ENCODE results near the gene SBDS.

GRCh38 chr7:67022511-67022910 is 27.1 kb upstream of the SBDS start:
- TF ChIP-seq CTCF (IDR thresholded peaks at IDR 0.05): no peak
- no peak for TF ChIP-seq POLR2A (IDR thresholded peaks at IDR 0.05)
- TF ChIP-seq POLR2AphosphoS5 (IDR thresholded peaks at IDR 0.05): no peak
- TF ChIP-seq EP300 (IDR thresholded peaks at IDR 0.05): no peak

All from upper lobe of left lung (tissue), 4 donors.